Measurements from ENCODE around the gene TFAP2C. TPM values are rescaled to one million over a fixed set of nuclear protein-coding genes. Genes with fewer than 3 reads are reported as not detected.

The TFAP2C gene
- total RNA-seq, 1 donor from 2014 or later: 92.9 TPM

DNA sequence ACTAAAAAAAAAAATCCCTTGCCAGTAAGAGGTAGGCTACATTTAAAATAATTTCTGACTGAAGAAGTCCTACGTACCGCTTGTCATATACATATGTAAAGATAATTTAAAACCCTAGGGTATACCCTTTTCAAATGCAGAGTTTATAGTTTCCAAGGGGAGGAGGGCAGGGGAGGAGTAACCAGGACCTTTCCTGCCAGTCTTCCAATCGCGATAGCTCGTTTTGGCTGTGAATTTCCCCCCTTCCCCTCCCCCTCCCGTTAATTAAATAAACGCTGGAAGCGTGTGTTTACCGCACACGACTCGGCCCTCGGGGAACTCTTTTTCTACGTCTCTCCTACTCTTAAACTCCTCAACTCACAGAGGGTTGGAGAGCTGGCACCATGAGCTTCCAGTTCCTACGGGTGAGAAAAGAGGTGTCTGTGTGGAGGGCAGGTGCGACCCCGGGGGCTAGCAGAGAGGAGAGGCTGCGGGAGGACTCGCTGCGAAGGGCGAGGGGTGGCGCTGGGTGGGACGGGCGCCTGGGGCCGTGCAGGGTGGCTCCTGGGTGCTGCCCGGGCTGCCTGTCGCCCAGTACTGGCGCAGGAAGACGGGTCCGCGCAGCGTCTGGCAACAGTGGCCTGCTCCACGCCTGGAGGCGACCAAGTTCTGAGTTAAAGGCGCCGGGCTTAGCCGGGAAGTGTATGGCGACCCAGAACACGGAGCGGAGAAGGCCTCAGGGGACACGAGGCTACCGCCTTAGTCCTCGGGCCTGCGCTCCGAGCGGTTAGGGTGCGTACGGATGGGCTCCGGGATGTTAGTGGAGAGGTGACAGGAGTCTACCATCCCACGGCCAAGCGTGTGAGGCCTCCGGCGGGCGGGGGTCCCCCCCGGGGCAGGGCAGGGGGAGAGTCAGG lies 4.1 kb upstream of the TFAP2C start:
- Mint-ChIP-seq H3K27ac (ENCODE audit: unreplicated experiment) (no peak overlapping the region), H3K4me1 (ENCODE audit: unreplicated experiment) (peaks cover 32% of the 10 kb centered on the region), H3K9me3 (ENCODE audit: unreplicated experiment) (no peaks in the 10 kb centered on the region), H3K27me3 (ENCODE audit: unreplicated experiment) (no peaks in the 10 kb centered on the region), H3K36me3 (ENCODE audit: unreplicated experiment) (no peaks in the 10 kb centered on the region), H3K4me3 (ENCODE audit: unreplicated experiment) (no peak overlapping the region)
- DNase-seq (ENCODE audit: extremely low spot score, unreplicated experiment): no peak
- TF ChIP-seq, protein P1, sequence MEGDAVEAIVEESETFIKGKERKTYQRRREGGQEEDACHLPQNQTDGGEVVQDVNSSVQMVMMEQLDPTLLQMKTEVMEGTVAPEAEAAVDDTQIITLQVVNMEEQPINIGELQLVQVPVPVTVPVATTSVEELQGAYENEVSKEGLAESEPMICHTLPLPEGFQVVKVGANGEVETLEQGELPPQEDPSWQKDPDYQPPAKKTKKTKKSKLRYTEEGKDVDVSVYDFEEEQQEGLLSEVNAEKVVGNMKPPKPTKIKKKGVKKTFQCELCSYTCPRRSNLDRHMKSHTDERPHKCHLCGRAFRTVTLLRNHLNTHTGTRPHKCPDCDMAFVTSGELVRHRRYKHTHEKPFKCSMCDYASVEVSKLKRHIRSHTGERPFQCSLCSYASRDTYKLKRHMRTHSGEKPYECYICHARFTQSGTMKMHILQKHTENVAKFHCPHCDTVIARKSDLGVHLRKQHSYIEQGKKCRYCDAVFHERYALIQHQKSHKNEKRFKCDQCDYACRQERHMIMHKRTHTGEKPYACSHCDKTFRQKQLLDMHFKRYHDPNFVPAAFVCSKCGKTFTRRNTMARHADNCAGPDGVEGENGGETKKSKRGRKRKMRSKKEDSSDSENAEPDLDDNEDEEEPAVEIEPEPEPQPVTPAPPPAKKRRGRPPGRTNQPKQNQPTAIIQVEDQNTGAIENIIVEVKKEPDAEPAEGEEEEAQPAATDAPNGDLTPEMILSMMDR (IDR thresholded peaks at IDR 0.05): no peak

DNA sequence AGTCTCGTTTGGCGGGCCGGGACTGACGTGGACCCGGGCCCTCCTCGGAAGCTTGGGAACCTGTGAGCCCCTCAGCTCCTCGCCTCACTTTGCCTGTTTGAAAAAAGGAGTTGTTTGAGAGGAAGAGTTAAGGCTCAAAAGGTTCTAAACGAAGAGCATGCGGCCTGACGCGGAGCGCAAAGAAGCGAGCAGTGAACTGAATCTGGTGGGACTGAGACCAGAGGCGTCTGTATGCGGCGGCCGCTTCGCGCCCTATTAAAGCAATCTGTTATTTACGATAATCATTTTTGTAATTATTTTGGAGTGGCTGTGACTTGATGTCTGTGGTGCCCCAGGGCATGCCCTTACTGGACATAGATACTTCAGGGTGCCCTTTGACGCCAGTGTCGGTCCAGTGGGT lies 3.3 kb upstream of the TFAP2C start:
- H3K9me3 Mint-ChIP-seq (ENCODE audit: unreplicated experiment): no peaks in the 10 kb centered on the region
- no peak for DNase-seq (ENCODE audit: extremely low spot score, unreplicated experiment)
- H3K4me1 Mint-ChIP-seq (ENCODE audit: unreplicated experiment): peaks cover 32% of the 10 kb centered on the region
- H3K36me3 Mint-ChIP-seq (ENCODE audit: unreplicated experiment): no peaks in the 10 kb centered on the region
- TF ChIP-seq, protein P1 (IDR thresholded peaks at IDR 0.05): no peak
- no peaks in the 10 kb centered on the region for H3K27me3 Mint-ChIP-seq (ENCODE audit: unreplicated experiment)
- H3K27ac Mint-ChIP-seq (ENCODE audit: unreplicated experiment): no peak overlapping the region
- H3K4me3 Mint-ChIP-seq (ENCODE audit: unreplicated experiment): no peak overlapping the region

- no peak overlapping the region for H3K27ac Mint-ChIP-seq (ENCODE audit: unreplicated experiment)
- H3K9me3 Mint-ChIP-seq (ENCODE audit: unreplicated experiment): no peaks in the 10 kb centered on the region
Observed at GRCh38 chr20:56626367-56627121, 2.6 kb upstream of the TFAP2C start.

DNA sequence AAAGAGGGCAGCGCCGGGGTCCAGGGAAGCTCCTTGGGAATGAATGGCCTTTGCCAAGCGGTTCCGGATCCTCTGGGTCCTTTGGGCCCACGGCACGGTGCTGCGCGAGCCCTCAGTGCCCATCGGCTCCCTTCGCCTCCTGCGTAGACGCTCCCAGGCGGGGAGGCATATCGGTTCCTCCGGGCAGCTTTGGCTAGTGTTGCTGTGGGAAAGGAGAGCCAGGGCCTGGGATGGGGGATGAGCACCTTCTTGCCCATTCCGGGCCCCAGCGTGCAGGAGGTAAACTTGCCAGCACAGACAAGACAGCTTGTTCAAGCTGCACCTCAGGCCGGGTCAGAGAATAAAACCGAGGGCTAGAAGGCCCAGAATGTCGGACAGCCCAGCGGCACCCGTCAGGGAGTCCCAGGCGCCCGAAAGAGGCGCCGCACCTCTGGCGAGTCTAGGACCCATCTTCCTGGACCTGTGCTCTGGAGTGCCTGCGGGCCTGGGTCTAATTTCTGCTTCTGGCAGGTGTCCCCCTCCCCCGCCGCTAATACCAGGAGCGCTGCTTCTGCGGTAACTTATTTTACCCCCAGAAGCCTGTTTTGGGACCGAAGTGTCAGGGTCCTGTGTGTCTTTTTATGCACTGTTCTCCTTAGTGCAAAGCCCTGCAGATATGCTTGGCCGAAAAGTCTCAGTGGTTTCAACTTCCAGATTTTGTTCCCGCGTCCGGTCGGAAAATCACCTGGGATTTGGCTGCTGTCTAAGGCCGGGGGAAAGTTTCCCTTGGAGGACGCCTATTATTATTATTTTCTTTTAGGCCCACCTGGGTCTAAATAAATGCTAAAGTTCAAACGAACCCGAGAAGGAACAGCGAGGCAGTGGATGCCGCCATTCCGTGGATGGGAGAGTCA lies 1.7 kb upstream of the TFAP2C start:
- H3K27me3 Mint-ChIP-seq (ENCODE audit: unreplicated experiment): no peaks in the 10 kb centered on the region
- H3K4me3 Mint-ChIP-seq (ENCODE audit: unreplicated experiment): peak overlapping the region; percentile 92
- H3K9me3 Mint-ChIP-seq (ENCODE audit: unreplicated experiment): no peaks in the 10 kb centered on the region
- peaks cover 9% of the 10 kb centered on the region for H3K36me3 Mint-ChIP-seq (ENCODE audit: unreplicated experiment)
- no peak overlapping the region for H3K27ac Mint-ChIP-seq (ENCODE audit: unreplicated experiment)
- no peak for DNase-seq (ENCODE audit: extremely low spot score, unreplicated experiment)
- TF ChIP-seq, protein P1 (IDR thresholded peaks at IDR 0.05): no peak
- peaks cover 33% of the 10 kb centered on the region for H3K4me1 Mint-ChIP-seq (ENCODE audit: unreplicated experiment)

More at GRCh38 chr20:56626367-56627121, 2.6 kb upstream of the TFAP2C start:
- TF ChIP-seq, protein P1 (IDR thresholded peaks at IDR 0.05): peak; percentile 65
- DNase-seq (ENCODE audit: extremely low spot score, unreplicated experiment): no peak
- Mint-ChIP-seq H3K4me3 (ENCODE audit: unreplicated experiment) (peak overlapping the region; percentile 63), H3K27me3 (ENCODE audit: unreplicated experiment) (no peaks in the 10 kb centered on the region), H3K4me1 (ENCODE audit: unreplicated experiment) (peaks cover 31% of the 10 kb centered on the region), H3K36me3 (ENCODE audit: unreplicated experiment) (peaks cover 1% of the 10 kb centered on the region)

Measured in osteocyte (in vitro differentiated cells).